Ascending aorta (tissue), 2 donors: ENCODE data around the gene BRAT1. TPM values are rescaled to one million over a fixed set of nuclear protein-coding genes. Genes with fewer than 3 reads are reported as not detected.

Experiments
- DNase-seq, 2 donors: peaks; one replicate each; pipeline ENCODE4 v3.0.0-alpha.2; 2019; ENCODE audit warnings: low spot score in 2 of 2
- H3K27ac ChIP-seq, 2 donors: fragments of 200-600 bp; sonication (generic); one replicate each; pipeline ENCODE4 v1.5.1; 2016 to 2017; ENCODE audit warnings: mild to moderate bottlenecking in 1 of 2
- H3K27me3 ChIP-seq: fragments of 200-600 bp; sonication (generic); one replicate; pipeline ENCODE4 v1.5.1; 2017
- H3K36me3 ChIP-seq, 2 donors: fragments of 200-600 bp; sonication (generic); one replicate each; pipeline ENCODE4 v1.5.1; 2016
- H3K4me1 ChIP-seq, 2 donors: fragments of 200-600 bp; sonication (generic); one replicate each; pipeline ENCODE4 v1.5.1; 2016 to 2017; ENCODE audit warnings: mild to moderate bottlenecking in 1 of 2
- H3K4me3 ChIP-seq, 2 donors: fragments of 200-600 bp; sonication (generic); one replicate each; pipeline ENCODE4 v1.5.1; 2016 to 2017; ENCODE audit warnings: mild to moderate bottlenecking in 1 of 2
- H3K9me3 ChIP-seq, 2 donors: fragments of 200-600 bp; sonication (generic); one replicate each; pipeline ENCODE4 v1.5.1; 2016
- CTCF ChIP-seq, 3 experiments: fragments of 200-600 bp in 2 of 3; fragments of 450-650 bp in 1 of 3; sonication (generic) in 2 of 3; IDR thresholded peaks; one replicate each; pipeline ENCODE4 v1.5.1; 2016 to 2019; ENCODE audit warnings: antibody characterized with exemption in 3 of 3, mild to moderate bottlenecking in 1 of 3, moderate library complexity in 1 of 3
- intact Hi-C: fragments of 100-400 bp; cut with DNase I; formaldehyde crosslinking; loops from one replicate; pipeline ENCODE4 v1.15.1; 2023
- total RNA-seq: library from RNA; depleted of rRNA; stranded (reverse); fragments of >200 nt; gene quantifications from one replicate; pipeline ENCODE4 v1.1.0, GENCODE V29; 2016

The BRAT1 gene
- total RNA-seq, 1 donor from 2014 or later = 84.0 TPM

GRCh38 chr7:2601907-2602306, 46.6 kb upstream of the BRAT1 start:
- no peaks in the 10 kb centered on the region for H3K27me3 ChIP-seq
- no peak overlapping the region for H3K4me3 ChIP-seq
- no peak for DNase-seq
- intact Hi-C loops = no loop called here
- H3K9me3 ChIP-seq = no peaks in the 10 kb centered on the region
- H3K36me3 ChIP-seq = peaks cover 14 to 26% of the 10 kb centered on the region in 2 donors
- TF ChIP-seq CTCF (IDR thresholded peaks at IDR 0.05) = no peak
- H3K27ac ChIP-seq = no peak overlapping the region
- H3K4me1 ChIP-seq = peaks cover under 1 to 5% of the 10 kb centered on the region in 2 donors

GRCh38 chr7:2601065-2601464, 45.7 kb upstream of the BRAT1 start:
- intact Hi-C loops = no loop called here
- Histone ChIP-seq H3K27ac (no peak overlapping the region), H3K4me3 (no peak overlapping the region), H3K4me1 (no peaks in the 10 kb centered on the region), H3K36me3 (peaks cover 14 to 26% of the 10 kb centered on the region in 2 donors), H3K27me3 (no peaks in the 10 kb centered on the region), H3K9me3 (no peaks in the 10 kb centered on the region)
- no peak for TF ChIP-seq CTCF (IDR thresholded peaks at IDR 0.05)
- DNase-seq = no peak

DNA sequence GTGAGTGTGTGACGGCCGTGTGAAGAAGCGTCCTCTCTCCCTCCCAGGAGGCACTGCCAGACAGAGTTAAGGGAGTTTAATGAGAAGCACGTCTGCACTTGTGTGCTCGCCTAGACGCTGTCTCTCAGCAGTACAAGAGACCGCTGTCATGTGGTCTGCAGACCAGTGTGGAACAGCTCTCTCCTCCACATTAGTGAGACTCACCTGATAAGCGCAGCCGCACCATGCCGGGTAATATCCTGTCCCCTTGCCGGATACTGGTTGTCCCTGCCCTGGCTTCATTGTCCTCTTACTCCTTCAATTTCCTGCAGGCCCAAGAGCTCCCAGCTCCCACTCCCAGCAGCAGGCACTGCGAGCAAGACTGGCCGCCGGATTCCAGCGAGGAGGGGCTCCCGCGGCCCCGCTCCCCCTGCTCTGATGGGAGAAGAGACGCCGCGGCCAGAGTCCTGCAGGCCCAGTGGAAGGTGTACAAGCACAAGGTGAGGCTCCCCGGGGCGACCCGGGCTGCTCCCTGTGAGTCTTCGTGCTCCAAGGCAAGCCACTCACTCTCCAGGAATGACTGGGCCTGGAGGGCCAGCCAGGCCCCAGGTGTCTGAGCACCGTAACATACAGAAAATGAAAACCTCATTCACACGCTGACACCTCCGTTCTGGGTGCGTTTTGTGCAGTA, 43.0 kb upstream of the BRAT1 start:
- intact Hi-C loops = no loop called here
- H3K27me3 ChIP-seq = no peaks in the 10 kb centered on the region
- no peaks in the 10 kb centered on the region for H3K9me3 ChIP-seq
- no peak overlapping the region for H3K4me3 ChIP-seq
- no peak for DNase-seq
- no peaks in the 10 kb centered on the region for H3K4me1 ChIP-seq
- H3K36me3 ChIP-seq = peaks cover 21 to 43% of the 10 kb centered on the region in 2 donors
- H3K27ac ChIP-seq = no peak overlapping the region
- TF ChIP-seq CTCF (IDR thresholded peaks at IDR 0.05) = no peak

GRCh38 chr7:2597273-2597640, 41.9 kb upstream of the BRAT1 start:
- TF ChIP-seq CTCF (IDR thresholded peaks at IDR 0.05) = no peak
- Histone ChIP-seq H3K4me3 (no peak overlapping the region), H3K27me3 (no peaks in the 10 kb centered on the region), H3K36me3 (peaks cover 29 to 53% of the 10 kb centered on the region in 2 donors), H3K4me1 (no peaks in the 10 kb centered on the region), H3K9me3 (no peaks in the 10 kb centered on the region), H3K27ac (no peak overlapping the region)
- DNase-seq = no peak
- intact Hi-C loops = no loop called here

GRCh38 chr7:2596464-2597272, 41.3 kb upstream of the BRAT1 start:
- intact Hi-C loops = no loop called here
- no peaks in the 10 kb centered on the region for H3K4me1 ChIP-seq
- H3K4me3 ChIP-seq = no peak overlapping the region
- no peaks in the 10 kb centered on the region for H3K9me3 ChIP-seq
- peaks cover 32 to 55% of the 10 kb centered on the region in 2 donors for H3K36me3 ChIP-seq
- DNase-seq = no peak
- no peak for TF ChIP-seq CTCF (IDR thresholded peaks at IDR 0.05)
- H3K27ac ChIP-seq = no peak overlapping the region
- no peaks in the 10 kb centered on the region for H3K27me3 ChIP-seq
